GM23338 (cell line): ENCODE measurements around the gene ATXN2. TPM values are rescaled to one million over a fixed set of nuclear protein-coding genes. Genes with fewer than 3 reads are reported as not detected.
A peak's percentile ranks its signal among the peaks of the same experiment; 100 is the strongest.

ENCODE experiments used
- ATAC-seq: fragments of 200-7000 bp; cut with Tn5 transposase; 3 replicates; pipeline ENCODE4 v1.9.1; 2020
- DNase-seq: peaks from one replicate; pipeline ENCODE4 v3.0.0-alpha.2; 2015; ENCODE audit warnings: low spot score
- H2AFZ ChIP-seq: fragments of 200-600 bp; sonication (generic); 2 replicates; pipeline ENCODE4 v1.8.0; 2016; ENCODE audit warnings: antibody characterized with exemption, mild to moderate bottlenecking, moderate library complexity
- H3F3A ChIP-seq: fragments of 200-600 bp; sonication (generic); replicated peaks from 2 replicates; pipeline ENCODE4 v1.8.0; 2017; ENCODE audit warnings: antibody characterized with exemption, mixed run types, low read depth
- H3K27ac ChIP-seq: fragments of 200-600 bp; sonication (generic); 2 replicates; pipeline ENCODE4 v1.6.1; 2016; ENCODE audit warnings: low read depth
- H3K27me3 ChIP-seq: fragments of 200-600 bp; sonication (generic); 2 replicates; pipeline ENCODE4 v1.8.0; 2016; ENCODE audit warnings: mild to moderate bottlenecking, mixed run types, moderate library complexity; ENCODE audit not compliant: insufficient read depth
- H3K36me3 ChIP-seq: fragments of 200-600 bp; sonication (generic); 2 replicates; pipeline ENCODE4 v1.8.0; 2016; ENCODE audit warnings: mild to moderate bottlenecking; ENCODE audit not compliant: insufficient read depth
- H3K4me1 ChIP-seq: fragments of 200-600 bp; sonication (generic); 2 replicates; pipeline ENCODE4 v1.8.0; 2016; ENCODE audit warnings: mild to moderate bottlenecking, moderate library complexity; ENCODE audit not compliant: insufficient read depth
- H3K4me2 ChIP-seq: fragments of 200-600 bp; sonication (generic); 2 replicates; pipeline ENCODE4 v1.7.1; 2017; ENCODE audit warnings: mixed run types
- H3K4me3 ChIP-seq: fragments of 200-600 bp; sonication (generic); 2 replicates; pipeline ENCODE4 v1.6.1; 2016; ENCODE audit warnings: mixed run types
- H3K79me2 ChIP-seq: fragments of 200-600 bp; sonication (generic); replicated peaks from 2 replicates; pipeline ENCODE4 v1.8.0; 2017; ENCODE audit warnings: mild to moderate bottlenecking; ENCODE audit not compliant: insufficient read depth
- H3K9me2 ChIP-seq: fragments of 200-600 bp; sonication (generic); 2 replicates; pipeline ENCODE4 v1.8.0; 2017; ENCODE audit not compliant: insufficient read depth
- H4K20me1 ChIP-seq: fragments of 200-600 bp; sonication (generic); replicated peaks from 2 replicates; pipeline ENCODE4 v1.8.0; 2017; ENCODE audit warnings: mild to moderate bottlenecking; ENCODE audit not compliant: insufficient read depth
- H3K27ac Mint-ChIP-seq: 2 replicates; pipeline ENCODE4 v1.8.0; 2020; ENCODE audit warnings: inconsistent platforms, mild to moderate bottlenecking, moderate library complexity, mixed read lengths
- H3K27me3 Mint-ChIP-seq: 3 replicates; pipeline ENCODE4 v1.8.0; 2022; ENCODE audit warnings: low read depth, mild to moderate bottlenecking, moderate library complexity, mixed read lengths, inconsistent platforms; ENCODE audit not compliant: insufficient read depth, poor library complexity
- H3K36me3 Mint-ChIP-seq: 3 replicates; pipeline ENCODE4 v1.8.0; 2021; ENCODE audit warnings: low read depth, mild to moderate bottlenecking, inconsistent platforms, moderate library complexity, mixed read lengths
- H3K4me1 Mint-ChIP-seq: 3 replicates; pipeline ENCODE4 v1.8.0; 2020; ENCODE audit warnings: mild to moderate bottlenecking, inconsistent platforms, mixed read lengths
- H3K4me3 Mint-ChIP-seq: 3 replicates; pipeline ENCODE4 v1.8.0; 2021; ENCODE audit warnings: moderate library complexity, mild to moderate bottlenecking, inconsistent platforms, mixed read lengths
- H3K9me3 Mint-ChIP-seq: 3 replicates; pipeline ENCODE4 v1.8.0; 2020; ENCODE audit warnings: moderate library complexity, mild to moderate bottlenecking, inconsistent platforms, mixed read lengths
- CREB1 ChIP-seq: fragments of 250-450 bp; sonication (Bioruptor Pico); IDR thresholded peaks from 2 replicates; pipeline ENCODE4 v1.5.0; 2020; ENCODE audit warnings: low read depth, mild to moderate bottlenecking, moderate library complexity
- STAT1 ChIP-seq: IDR thresholded peaks from one replicate; pipeline ENCODE4 v1.6.1; 2016; ENCODE audit warnings: antibody characterized with exemption; ENCODE audit not compliant: unreplicated experiment
- ZNF331 ChIP-seq: fragments of 250-450 bp; sonication (Bioruptor Pico); IDR thresholded peaks from 2 replicates; pipeline ENCODE4 v1.5.0; 2020; ENCODE audit warnings: low read depth, mild to moderate bottlenecking, moderate library complexity
- polyA plus RNA-seq: library from polyadenylated mRNA; unstranded; fragments of >200 nt; fragmentation: Nextera tagmentation; extraction: Ambion mirVana; gene quantifications from 2 replicates; pipeline ENCODE4 v1.2.1, GENCODE V29; 2016
- total RNA-seq: library from RNA; depleted of rRNA; stranded (reverse); fragments of >200 nt; shearing (Covaris generic); gene quantifications from 2 replicates; pipeline ENCODE4 v1.2.3, GENCODE V29; 2014
- TF ChIP-seq, protein P1 (sequence below): IDR thresholded peaks from one replicate; pipeline ENCODE4 v1.6.1; 2018; ENCODE audit warnings: antibody characterized with exemption; ENCODE audit not compliant: unreplicated experiment
- TF ChIP-seq, protein P2 (sequence below), 2 experiments: fragments of 200-600 bp in 1 of 2; sonication (generic) in 1 of 2; conservative IDR thresholded peaks; 2 replicates each; pipeline versions ENCODE4 v1.5.1 to v1.6.1; 2016 to 2017; ENCODE audit warnings: antibody characterized with exemption in 2 of 2, low read depth in 2 of 2, mild to moderate bottlenecking in 2 of 2, moderate library complexity in 1 of 2
- TF ChIP-seq, protein P3 (sequence below): fragments of 250-450 bp; sonication (Bioruptor Pico); IDR thresholded peaks from 2 replicates; pipeline ENCODE4 v1.5.0; 2020; ENCODE audit warnings: mild to moderate bottlenecking, moderate library complexity

ATXN2 gene
- total and polyA plus RNA-seq, 2 experiments from 2014 or later, result 44.8 to 59.5 TPM

DNA sequence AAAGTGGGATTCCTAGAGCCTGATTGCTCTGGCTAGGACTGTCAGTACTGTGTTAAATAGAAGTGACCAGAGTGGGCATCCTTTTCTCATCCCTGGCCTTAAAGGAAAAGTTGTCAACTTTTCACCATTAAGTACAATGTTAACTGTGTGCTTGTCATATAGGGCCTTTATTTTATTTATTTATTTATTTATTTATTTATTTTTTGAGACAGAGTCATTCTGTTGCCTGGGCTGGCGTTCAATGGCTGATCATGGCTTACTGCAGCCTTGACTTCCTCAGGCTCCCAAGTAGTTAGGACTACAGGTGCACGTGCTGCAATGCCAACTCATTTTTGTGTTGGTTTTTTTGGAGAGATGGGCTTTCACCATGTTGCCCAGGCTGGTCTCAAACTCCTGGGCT is 181.8 kb downstream of the ATXN2 start (continued):
- TF ChIP-seq, protein P1, sequence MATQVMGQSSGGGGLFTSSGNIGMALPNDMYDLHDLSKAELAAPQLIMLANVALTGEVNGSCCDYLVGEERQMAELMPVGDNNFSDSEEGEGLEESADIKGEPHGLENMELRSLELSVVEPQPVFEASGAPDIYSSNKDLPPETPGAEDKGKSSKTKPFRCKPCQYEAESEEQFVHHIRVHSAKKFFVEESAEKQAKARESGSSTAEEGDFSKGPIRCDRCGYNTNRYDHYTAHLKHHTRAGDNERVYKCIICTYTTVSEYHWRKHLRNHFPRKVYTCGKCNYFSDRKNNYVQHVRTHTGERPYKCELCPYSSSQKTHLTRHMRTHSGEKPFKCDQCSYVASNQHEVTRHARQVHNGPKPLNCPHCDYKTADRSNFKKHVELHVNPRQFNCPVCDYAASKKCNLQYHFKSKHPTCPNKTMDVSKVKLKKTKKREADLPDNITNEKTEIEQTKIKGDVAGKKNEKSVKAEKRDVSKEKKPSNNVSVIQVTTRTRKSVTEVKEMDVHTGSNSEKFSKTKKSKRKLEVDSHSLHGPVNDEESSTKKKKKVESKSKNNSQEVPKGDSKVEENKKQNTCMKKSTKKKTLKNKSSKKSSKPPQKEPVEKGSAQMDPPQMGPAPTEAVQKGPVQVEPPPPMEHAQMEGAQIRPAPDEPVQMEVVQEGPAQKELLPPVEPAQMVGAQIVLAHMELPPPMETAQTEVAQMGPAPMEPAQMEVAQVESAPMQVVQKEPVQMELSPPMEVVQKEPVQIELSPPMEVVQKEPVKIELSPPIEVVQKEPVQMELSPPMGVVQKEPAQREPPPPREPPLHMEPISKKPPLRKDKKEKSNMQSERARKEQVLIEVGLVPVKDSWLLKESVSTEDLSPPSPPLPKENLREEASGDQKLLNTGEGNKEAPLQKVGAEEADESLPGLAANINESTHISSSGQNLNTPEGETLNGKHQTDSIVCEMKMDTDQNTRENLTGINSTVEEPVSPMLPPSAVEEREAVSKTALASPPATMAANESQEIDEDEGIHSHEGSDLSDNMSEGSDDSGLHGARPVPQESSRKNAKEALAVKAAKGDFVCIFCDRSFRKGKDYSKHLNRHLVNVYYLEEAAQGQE, result no peak
- TF ChIP-seq STAT1 (no peak), CREB1 (CRISPR knock-in tag) (no peak), ZNF331 (CRISPR knock-in tag) (no peak)

DNA sequence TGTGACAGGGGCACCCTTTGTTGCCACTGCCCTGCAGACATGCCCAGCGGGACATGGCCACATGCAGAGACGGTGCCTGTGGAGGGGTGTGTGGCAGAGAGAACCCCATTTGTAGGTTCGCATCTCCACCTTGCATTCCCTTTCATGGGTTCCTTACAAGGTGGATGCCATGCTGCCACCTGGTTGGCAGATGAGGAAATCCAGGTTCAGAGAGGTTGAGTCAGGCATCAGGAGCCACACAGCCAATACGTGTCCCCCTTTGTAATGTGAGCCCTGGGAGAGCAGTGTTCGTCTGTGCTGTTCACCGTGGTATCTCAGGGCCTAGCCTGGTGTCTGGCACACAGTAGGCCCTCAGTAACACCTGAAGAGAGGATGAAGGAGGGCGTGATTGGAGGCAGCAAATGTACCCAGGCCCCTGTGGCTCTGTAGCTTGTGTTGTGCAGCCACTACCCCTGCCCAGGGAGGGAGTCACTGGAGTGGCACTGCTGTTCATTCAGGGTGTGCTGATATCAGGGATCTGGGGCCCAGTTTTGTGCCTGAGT is 184.3 kb downstream of the ATXN2 start:
- peaks cover 55% of the 10 kb centered on the region for H3K4me1 Mint-ChIP-seq
- no peaks in the 10 kb centered on the region for H3K9me2 ChIP-seq
- H3F3A ChIP-seq, result peaks cover 9% of the 10 kb centered on the region; the same call in 1 of the 2 replicates
- peaks cover 94% of the 10 kb centered on the region for H3K79me2 ChIP-seq
- TF ChIP-seq, protein P2, sequence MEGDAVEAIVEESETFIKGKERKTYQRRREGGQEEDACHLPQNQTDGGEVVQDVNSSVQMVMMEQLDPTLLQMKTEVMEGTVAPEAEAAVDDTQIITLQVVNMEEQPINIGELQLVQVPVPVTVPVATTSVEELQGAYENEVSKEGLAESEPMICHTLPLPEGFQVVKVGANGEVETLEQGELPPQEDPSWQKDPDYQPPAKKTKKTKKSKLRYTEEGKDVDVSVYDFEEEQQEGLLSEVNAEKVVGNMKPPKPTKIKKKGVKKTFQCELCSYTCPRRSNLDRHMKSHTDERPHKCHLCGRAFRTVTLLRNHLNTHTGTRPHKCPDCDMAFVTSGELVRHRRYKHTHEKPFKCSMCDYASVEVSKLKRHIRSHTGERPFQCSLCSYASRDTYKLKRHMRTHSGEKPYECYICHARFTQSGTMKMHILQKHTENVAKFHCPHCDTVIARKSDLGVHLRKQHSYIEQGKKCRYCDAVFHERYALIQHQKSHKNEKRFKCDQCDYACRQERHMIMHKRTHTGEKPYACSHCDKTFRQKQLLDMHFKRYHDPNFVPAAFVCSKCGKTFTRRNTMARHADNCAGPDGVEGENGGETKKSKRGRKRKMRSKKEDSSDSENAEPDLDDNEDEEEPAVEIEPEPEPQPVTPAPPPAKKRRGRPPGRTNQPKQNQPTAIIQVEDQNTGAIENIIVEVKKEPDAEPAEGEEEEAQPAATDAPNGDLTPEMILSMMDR (conservative IDR thresholded peaks at IDR 0.05; ENCODE audit: low read depth in 2 of 2), result peak in 1 of 2 experiments; percentile 12; a peak in 1 of 4 replicates
- TF ChIP-seq, protein P3, sequence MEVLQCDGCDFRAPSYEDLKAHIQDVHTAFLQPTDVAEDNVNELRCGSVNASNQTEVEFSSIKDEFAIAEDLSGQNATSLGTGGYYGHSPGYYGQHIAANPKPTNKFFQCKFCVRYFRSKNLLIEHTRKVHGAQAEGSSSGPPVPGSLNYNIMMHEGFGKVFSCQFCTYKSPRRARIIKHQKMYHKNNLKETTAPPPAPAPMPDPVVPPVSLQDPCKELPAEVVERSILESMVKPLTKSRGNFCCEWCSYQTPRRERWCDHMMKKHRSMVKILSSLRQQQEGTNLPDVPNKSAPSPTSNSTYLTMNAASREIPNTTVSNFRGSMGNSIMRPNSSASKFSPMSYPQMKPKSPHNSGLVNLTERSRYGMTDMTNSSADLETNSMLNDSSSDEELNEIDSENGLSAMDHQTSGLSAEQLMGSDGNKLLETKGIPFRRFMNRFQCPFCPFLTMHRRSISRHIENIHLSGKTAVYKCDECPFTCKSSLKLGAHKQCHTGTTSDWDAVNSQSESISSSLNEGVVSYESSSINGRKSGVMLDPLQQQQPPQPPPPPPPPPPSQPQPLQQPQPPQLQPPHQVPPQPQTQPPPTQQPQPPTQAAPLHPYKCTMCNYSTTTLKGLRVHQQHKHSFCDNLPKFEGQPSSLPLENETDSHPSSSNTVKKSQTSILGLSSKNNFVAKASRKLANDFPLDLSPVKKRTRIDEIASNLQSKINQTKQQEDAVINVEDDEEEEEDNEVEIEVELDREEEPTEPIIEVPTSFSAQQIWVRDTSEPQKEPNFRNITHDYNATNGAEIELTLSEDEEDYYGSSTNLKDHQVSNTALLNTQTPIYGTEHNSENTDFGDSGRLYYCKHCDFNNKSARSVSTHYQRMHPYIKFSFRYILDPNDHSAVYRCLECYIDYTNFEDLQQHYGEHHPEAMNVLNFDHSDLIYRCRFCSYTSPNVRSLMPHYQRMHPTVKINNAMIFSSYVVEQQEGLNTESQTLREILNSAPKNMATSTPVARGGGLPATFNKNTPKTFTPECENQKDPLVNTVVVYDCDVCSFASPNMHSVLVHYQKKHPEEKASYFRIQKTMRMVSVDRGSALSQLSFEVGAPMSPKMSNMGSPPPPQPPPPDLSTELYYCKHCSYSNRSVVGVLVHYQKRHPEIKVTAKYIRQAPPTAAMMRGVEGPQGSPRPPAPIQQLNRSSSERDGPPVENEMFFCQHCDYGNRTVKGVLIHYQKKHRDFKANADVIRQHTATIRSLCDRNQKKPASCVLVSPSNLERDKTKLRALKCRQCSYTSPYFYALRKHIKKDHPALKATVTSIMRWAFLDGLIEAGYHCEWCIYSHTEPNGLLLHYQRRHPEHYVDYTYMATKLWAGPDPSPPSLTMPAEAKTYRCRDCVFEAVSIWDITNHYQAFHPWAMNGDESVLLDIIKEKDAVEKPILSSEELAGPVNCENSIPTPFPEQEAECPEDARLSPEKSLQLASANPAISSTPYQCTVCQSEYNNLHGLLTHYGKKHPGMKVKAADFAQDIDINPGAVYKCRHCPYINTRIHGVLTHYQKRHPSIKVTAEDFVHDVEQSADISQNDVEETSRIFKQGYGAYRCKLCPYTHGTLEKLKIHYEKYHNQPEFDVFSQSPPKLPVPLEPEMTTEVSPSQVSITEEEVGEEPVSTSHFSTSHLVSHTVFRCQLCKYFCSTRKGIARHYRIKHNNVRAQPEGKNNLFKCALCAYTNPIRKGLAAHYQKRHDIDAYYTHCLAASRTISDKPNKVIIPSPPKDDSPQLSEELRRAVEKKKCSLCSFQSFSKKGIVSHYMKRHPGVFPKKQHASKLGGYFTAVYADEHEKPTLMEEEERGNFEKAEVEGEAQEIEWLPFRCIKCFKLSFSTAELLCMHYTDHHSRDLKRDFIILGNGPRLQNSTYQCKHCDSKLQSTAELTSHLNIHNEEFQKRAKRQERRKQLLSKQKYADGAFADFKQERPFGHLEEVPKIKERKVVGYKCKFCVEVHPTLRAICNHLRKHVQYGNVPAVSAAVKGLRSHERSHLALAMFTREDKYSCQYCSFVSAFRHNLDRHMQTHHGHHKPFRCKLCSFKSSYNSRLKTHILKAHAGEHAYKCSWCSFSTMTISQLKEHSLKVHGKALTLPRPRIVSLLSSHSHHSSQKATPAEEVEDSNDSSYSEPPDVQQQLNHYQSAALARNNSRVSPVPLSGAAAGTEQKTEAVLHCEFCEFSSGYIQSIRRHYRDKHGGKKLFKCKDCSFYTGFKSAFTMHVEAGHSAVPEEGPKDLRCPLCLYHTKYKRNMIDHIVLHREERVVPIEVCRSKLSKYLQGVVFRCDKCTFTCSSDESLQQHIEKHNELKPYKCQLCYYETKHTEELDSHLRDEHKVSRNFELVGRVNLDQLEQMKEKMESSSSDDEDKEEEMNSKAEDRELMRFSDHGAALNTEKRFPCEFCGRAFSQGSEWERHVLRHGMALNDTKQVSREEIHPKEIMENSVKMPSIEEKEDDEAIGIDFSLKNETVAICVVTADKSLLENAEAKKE (CRISPR knock-in tag), result no peak
- peaks cover 27% of the 10 kb centered on the region for H3K36me3 Mint-ChIP-seq
- peak overlapping the region; percentile 64 for H3K27ac Mint-ChIP-seq
- H2AFZ ChIP-seq, result no peak overlapping the region
- H3K9me3 Mint-ChIP-seq, result no peaks in the 10 kb centered on the region
- peaks cover 14% of the 10 kb centered on the region for H3K27me3 Mint-ChIP-seq
- H3K36me3 ChIP-seq, result peaks cover 13% of the 10 kb centered on the region
- H4K20me1 ChIP-seq, result peaks cover 46% of the 10 kb centered on the region
- peaks cover 46% of the 10 kb centered on the region for H3K4me1 ChIP-seq
- no peak overlapping the region for H3K4me3 Mint-ChIP-seq
- no peak overlapping the region; the same call in 1 of the 2 replicates for H3K4me2 ChIP-seq
- H3K4me3 ChIP-seq, result no peak overlapping the region
- no peak overlapping the region for H3K27ac ChIP-seq
- DNase-seq (no peak), ATAC-seq (no peak)
- no peaks in the 10 kb centered on the region for H3K27me3 ChIP-seq
